Neural cell (in vitro differentiated cells): ENCODE results near the gene GATA6.

Source experiments
- EZH2 ChIP-seq: fragments of 200-600, 300-800 bp; shearing (Covaris generic), sonication (generic); IDR thresholded peaks from 2 replicates; pipeline ENCODE4 v1.6.1; 2014; ENCODE audit warnings: antibody characterized with exemption, low read length, borderline replicate concordance, mild to moderate bottlenecking; ENCODE audit not compliant: insufficient read depth, poor library complexity, severe bottlenecking
- MXI1 ChIP-seq: fragments of 450-650 bp; conservative IDR thresholded peaks from 2 replicates; pipeline ENCODE4 v1.6.1; 2014; ENCODE audit warnings: antibody characterized with exemption, mild to moderate bottlenecking; ENCODE audit not compliant: poor library complexity, severe bottlenecking
- POLR2AphosphoS5 ChIP-seq: IDR thresholded peaks from 2 replicates; pipeline ENCODE4 v1.6.1; 2012
- SMC3 ChIP-seq: fragments of 450-650 bp; conservative IDR thresholded peaks from 2 replicates; pipeline ENCODE4 v1.6.1; 2014; ENCODE audit warnings: antibody characterized with exemption, mild to moderate bottlenecking, moderate library complexity; ENCODE audit not compliant: poor library complexity
- TAF1 ChIP-seq: IDR thresholded peaks from 2 replicates; pipeline ENCODE4 v1.6.1; 2012; ENCODE audit warnings: low read depth
- TF ChIP-seq, protein P1 (sequence below): fragments of 450-650 bp; IDR thresholded peaks from 2 replicates; pipeline ENCODE4 v1.5.1; 2014; ENCODE audit warnings: antibody characterized with exemption, mild to moderate bottlenecking, moderate library complexity; ENCODE audit not compliant: poor library complexity, severe bottlenecking

DNA sequence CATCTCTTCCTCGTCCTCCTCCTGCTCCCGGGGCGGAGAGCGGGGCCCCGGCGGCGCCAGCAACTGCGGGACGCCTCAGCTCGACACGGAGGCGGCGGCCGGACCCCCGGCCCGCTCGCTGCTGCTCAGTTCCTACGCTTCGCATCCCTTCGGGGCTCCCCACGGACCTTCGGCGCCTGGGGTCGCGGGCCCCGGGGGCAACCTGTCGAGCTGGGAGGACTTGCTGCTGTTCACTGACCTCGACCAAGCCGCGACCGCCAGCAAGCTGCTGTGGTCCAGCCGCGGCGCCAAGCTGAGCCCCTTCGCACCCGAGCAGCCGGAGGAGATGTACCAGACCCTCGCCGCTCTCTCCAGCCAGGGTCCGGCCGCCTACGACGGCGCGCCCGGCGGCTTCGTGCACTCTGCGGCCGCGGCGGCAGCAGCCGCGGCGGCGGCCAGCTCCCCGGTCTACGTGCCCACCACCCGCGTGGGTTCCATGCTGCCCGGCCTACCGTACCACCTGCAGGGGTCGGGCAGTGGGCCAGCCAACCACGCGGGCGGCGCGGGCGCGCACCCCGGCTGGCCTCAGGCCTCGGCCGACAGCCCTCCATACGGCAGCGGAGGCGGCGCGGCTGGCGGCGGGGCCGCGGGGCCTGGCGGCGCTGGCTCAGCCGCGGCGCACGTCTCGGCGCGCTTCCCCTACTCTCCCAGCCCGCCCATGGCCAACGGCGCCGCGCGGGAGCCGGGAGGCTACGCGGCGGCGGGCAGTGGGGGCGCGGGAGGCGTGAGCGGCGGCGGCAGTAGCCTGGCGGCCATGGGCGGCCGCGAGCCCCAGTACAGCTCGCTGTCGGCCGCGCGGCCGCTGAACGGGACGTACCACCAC lies 2.1 kb downstream of the GATA6 start:
- TF ChIP-seq, protein P1, sequence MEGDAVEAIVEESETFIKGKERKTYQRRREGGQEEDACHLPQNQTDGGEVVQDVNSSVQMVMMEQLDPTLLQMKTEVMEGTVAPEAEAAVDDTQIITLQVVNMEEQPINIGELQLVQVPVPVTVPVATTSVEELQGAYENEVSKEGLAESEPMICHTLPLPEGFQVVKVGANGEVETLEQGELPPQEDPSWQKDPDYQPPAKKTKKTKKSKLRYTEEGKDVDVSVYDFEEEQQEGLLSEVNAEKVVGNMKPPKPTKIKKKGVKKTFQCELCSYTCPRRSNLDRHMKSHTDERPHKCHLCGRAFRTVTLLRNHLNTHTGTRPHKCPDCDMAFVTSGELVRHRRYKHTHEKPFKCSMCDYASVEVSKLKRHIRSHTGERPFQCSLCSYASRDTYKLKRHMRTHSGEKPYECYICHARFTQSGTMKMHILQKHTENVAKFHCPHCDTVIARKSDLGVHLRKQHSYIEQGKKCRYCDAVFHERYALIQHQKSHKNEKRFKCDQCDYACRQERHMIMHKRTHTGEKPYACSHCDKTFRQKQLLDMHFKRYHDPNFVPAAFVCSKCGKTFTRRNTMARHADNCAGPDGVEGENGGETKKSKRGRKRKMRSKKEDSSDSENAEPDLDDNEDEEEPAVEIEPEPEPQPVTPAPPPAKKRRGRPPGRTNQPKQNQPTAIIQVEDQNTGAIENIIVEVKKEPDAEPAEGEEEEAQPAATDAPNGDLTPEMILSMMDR = no peak
- TF ChIP-seq MXI1 (no peak), EZH2 (peak; percentile 97), SMC3 (no peak), TAF1 (no peak), POLR2AphosphoS5 (no peak)
